GM18498 (cell line): Measurements from ENCODE around the gene MAP3K14.
"Not testable (repeated sequence)": the region's sequence is repeated elsewhere in the genome, so short reads cannot be mapped to it uniquely, and the experiment has no call there.

Experiments
- ATAC-seq: cut with Tn5 transposase; IDR thresholded peaks from one replicate; pipeline ENCODE4 v1.9.1; 2021; ENCODE audit warnings: mild to moderate bottlenecking, moderate library complexity; ENCODE audit not compliant: unreplicated experiment

MAP3K14 gene

DNA sequence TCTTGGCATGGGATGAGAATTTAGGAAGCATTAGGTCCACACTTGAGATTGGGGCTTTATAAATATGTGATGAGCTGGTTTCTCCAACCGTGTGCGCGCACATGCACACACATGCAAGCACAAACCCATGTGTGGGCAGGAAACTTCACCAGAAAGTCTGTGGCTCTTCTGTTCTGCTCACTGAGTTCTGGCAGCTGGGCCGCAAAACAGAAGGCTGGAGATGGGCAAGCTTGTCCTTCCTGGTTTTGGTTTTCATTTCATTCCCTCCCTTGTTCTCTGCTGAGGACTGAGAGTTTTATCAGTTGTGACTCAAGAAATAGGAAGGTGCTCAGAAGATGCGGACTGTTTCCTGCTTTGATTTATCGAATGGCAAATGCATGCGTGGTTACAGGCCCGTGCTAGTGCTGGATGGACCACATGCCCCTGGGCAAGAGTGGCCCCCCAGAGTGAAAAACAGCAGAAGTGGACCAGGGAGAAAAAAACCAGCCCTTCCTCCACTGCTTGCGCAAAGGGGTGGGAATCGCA, 14.1 kb downstream of the MAP3K14 start:
- ATAC-seq: peak; percentile 64

GRCh38 chr17:45302220-45302619, 14.6 kb downstream of the MAP3K14 start:
- not testable (repeated sequence) for ATAC-seq

DNA sequence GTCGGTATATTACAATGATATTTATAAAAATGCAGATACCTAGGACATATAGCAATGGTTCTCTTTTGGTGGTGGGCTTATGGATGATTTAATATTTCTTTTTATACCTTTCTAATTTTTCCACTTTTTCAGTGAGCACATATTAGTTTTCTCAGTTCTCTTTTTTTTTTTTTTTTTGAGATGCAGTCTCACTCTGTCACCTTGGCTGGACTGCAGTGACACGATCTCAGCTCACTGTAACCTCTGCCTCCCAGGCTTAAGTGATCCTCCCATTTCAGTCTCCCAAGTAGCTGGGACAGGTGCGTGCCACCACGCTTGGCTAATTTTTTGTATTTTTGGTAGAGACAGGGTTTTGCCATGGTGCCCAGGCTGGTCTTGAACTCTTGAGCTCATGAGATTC, 15.1 kb downstream of the MAP3K14 start:
- no peak for ATAC-seq

GRCh38 chr17:45300060-45300751, 16.6 kb downstream of the MAP3K14 start:
- no peak for ATAC-seq

- no peak for ATAC-seq
Measured at GRCh38 chr17:45299361-45299760, 17.5 kb downstream of the MAP3K14 start.

DNA sequence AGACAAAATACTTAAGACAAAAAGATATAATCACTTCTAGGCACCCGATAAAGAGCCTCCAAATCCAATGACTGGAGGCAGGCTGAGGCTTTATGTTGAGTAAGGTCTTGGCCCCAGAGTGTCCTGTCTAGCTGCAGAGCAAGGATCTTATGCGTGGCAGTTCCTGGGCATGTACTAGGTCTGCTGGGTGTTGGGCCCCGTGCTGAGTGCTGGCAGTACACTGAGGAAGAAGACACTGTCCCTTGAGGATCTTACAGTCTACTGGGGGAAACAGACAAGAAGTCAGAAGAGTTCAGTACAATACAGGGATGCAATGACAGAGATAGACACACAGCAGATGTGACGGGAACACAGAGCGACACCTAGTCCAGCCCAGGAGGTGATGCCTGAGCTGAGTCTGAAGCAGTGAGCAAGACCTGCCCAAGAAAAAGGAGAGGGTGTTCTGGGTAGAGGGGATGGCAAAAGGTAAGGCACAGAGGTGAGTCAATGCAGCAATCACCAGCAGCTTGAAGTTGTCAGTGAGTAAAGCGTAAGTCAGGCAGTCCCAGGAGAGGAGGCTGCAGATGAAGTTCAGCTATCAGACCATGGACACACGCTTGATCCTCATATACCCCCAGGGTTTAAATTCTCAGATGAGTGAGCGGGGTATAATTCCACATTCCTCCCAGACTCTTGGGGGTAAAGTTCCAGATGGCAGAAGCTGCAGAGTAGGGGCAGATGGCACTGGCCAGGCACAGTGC, 18.1 kb downstream of the MAP3K14 start:
- ATAC-seq: no peak

DNA sequence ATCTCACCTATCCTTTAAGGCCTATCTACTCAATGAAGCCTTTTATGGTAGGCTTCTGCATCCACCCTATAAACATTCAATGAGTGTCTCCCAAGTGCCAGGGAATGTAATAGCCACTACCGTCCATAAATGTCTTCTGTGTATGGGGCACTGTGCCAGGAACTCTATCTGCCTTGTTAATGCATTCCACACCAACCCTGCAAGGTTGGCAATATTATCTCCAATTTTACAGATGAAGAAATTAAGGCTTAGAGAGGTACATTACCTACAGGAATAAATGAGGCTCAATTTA, 20.0 kb downstream of the MAP3K14 start:
- ATAC-seq: no peak

- no peak for ATAC-seq
Measured at GRCh38 chr17:45296003-45296832, 20.6 kb downstream of the MAP3K14 start.

DNA sequence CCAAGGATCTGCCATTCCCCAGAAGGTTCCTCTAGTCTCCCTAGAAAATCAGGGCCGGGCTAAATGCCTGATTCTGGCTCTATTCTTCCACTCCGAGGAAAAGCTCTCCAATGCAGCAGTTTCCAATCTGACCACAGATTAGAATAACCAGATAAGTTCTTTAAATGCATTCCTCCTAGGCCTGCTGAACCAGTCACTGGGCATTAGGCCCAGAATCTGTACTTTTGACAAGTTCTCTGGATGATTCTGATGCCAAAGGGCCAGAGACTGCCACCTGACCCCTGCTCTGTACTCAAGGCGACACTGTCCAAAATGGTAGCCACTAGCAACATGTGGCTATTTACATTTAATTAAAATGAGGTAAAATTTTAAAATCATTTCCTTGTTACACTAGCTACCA, 22.3 kb downstream of the MAP3K14 start:
- ATAC-seq: no peak

GRCh38 chr17:45293413-45294211, 23.2 kb downstream of the MAP3K14 start:
- ATAC-seq: no peak

DNA sequence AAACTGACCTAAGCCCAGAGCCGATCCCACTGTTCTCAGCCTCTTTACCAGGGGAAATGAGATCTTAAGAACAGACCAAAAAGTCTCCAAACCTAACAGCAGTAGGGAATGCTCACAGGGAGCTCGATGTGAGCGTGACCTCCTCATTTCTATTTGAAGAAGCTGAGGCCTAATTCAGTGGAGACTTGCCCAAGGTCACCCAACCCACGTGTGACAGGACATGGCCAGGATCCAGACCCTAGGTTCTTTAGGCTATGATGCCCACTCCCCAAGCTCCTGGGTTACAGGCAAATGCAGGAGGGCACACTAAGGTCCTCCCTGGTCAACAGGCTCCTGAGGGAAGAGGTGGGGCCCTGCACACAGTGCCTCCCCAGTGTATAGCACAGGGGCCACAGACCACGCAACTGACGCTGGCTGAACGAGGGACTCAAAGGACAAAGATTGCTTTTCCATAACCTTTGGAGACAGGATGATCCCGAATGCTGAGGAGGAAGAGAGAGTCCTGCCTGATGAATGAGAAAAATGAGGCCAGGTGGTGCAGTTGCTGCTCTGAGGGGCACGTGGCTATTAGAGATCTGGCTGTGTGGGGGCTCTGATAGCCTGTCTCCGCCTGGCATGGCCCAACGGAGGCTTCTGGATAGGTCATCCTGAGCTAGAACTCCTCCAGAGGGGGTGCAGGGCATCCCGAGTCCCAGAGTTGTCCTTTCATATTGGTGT, 24.0 kb downstream of the MAP3K14 start:
- ATAC-seq: no peak

DNA sequence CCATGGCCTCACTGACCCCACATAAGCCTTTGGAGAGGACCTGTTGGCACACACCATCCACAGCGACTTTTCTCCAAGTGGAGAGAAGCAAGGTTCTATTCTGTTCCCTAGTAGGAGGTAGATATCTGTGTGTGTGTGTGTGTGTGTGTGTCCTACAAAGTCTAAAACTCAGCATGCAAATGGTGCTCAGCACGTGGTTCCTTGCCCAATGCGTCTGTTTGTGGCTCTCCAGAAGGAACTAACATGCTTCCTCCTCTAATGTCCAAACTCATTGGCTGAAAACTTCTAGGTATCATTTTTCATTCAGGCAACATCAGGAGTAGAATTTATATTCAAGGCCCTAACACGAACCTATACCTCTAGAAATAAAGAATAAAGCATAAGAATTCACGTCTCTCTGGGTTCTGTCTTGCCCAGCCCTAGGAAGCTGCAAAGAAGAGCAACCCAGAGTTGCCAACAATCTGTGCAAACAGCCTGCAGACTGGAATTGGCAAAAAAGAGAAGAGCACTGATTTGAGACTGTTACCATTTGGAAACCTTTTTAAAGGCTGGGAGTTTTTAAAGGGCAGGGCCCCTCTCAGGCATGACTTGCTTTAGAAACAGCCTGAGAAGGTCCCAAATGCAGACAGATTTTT, 25.5 kb downstream of the MAP3K14 start:
- ATAC-seq: no peak

- no peak for ATAC-seq
Measured at GRCh38 chr17:45290269-45290765, 26.5 kb downstream of the MAP3K14 start.

GRCh38 chr17:45289301-45290268, 27.2 kb downstream of the MAP3K14 start:
- ATAC-seq: no peak

GRCh38 chr17:45288825-45289224, 28.0 kb downstream of the MAP3K14 start:
- ATAC-seq: no peak

DNA sequence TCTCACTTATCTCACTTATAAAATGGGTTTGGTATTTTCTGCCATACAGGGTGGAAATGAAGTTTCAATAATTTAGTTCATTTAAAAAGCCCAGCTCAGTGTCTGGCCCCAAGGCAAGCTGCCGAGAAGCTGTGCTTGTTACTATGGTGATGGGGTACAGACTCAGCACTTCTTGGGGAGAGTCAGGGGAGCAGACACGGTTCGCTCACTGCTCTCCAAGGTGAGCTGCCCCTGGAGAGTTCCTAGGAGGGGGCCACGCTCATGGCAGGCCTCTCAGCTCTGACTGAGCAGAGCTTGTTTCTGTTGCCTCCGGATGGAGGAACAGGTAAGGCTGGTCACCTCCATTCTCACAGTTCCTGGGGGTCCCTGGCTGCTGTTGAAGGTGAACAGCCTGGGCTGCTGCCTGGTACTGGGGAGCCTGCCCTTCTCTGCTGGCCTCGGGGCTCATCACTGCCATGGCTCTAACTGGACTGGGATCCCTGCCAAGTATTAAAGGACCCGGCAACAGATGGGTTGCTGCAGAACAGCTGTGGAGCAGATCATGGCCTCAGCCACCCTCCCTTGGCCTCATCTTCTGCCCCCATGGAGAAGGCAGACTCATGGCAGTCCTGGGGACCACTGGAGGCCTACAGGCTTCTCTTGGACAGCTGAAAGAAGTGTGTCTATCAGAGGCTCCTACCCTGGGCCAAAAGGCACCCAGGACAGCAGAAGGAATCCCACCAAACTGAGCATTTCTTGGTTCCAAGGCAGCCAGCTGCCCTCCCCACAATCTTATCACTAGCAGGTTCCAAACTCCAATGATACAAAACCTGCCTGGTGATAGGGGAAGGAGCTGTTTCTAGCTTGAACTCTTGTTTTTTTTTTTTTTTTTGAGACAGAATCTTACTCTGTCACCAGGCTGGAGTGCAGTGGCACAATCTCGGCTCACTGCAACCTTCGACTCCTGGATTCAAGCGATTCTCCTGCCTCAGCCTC, 29.0 kb downstream of the MAP3K14 start:
- no peak for ATAC-seq

GRCh38 chr17:45286286-45286685, 30.5 kb downstream of the MAP3K14 start:
- ATAC-seq: no peak
